GM20000 (cell line): ENCODE measurements around the gene BACH2.

Source experiments
- DNase-seq: peaks from one replicate; pipeline ENCODE4 v3.0.0; 2012; ENCODE audit warnings: low spot score
- CTCF ChIP-seq: IDR thresholded peaks from 2 replicates; pipeline ENCODE4 v1.5.1; 2012; ENCODE audit warnings: mild to moderate bottlenecking, control low read depth; ENCODE audit errors: extremely low read depth, missing control alignments

The BACH2 gene

GRCh38 chr6:90301816-90302215, 5.2 kb upstream of the BACH2 start:
- DNase-seq: no peak
- TF ChIP-seq CTCF: no peak

GRCh38 chr6:90298459-90299053, 1.9 kb upstream of the BACH2 start:
- no peak for TF ChIP-seq CTCF
- DNase-seq: no peak

- DNase-seq: no peak
- TF ChIP-seq CTCF: no peak
Measured at GRCh38 chr6:90297867-90298381, 1.3 kb upstream of the BACH2 start.

GRCh38 chr6:90297115-90297866, 648 bp upstream of the BACH2 start:
- no peak for TF ChIP-seq CTCF
- no peak for DNase-seq

- TF ChIP-seq CTCF: no peak
- DNase-seq: peak; percentile 63
Measured at GRCh38 chr6:90295854-90296340, 746 bp downstream of the BACH2 start.

- TF ChIP-seq CTCF: no peak
- DNase-seq: peak; percentile 61
Measured at GRCh38 chr6:90294989-90295853, 1.4 kb downstream of the BACH2 start.
